Subcutaneous abdominal adipose tissue (tissue), 5 donors: ENCODE results near the gene ALG14.

Source experiments
- H3K27ac ChIP-seq: one replicate; pipeline ENCODE4 v1.7.0; 2013; ENCODE audit warnings: low read depth, mild to moderate bottlenecking, inconsistent platforms, low read length, moderate library complexity
- H3K27me3 ChIP-seq, 5 donors: one replicate each; pipeline ENCODE4 v1.7.0; 2013; ENCODE audit warnings: low read length in 5 of 5, inconsistent platforms in 1 of 5; ENCODE audit not compliant: control insufficient read depth in 5 of 5, insufficient read depth in 4 of 5
- H3K36me3 ChIP-seq, 5 donors: one replicate each; pipeline ENCODE4 v1.7.0; 2013; ENCODE audit warnings: low read length in 5 of 5; ENCODE audit not compliant: control insufficient read depth in 5 of 5, insufficient read depth in 5 of 5
- H3K4me1 ChIP-seq, 5 donors: one replicate each; pipeline ENCODE4 v1.7.0; 2013; ENCODE audit warnings: low read length in 5 of 5, mild to moderate bottlenecking in 3 of 5, moderate library complexity in 1 of 5; ENCODE audit not compliant: control insufficient read depth in 5 of 5, insufficient read depth in 5 of 5
- H3K4me3 ChIP-seq, 5 donors: one replicate each; pipeline ENCODE4 v1.7.0; 2013; ENCODE audit warnings: low read length in 5 of 5, low read depth in 1 of 5
- H3K9ac ChIP-seq, 5 donors: one replicate each; pipeline ENCODE4 v1.7.0; 2013; ENCODE audit warnings: low read length in 5 of 5, mild to moderate bottlenecking in 4 of 5, moderate library complexity in 3 of 5
- H3K9me3 ChIP-seq, 5 donors: one replicate each; pipeline ENCODE4 v1.7.0; 2013; ENCODE audit warnings: low read length in 5 of 5; ENCODE audit not compliant: control insufficient read depth in 5 of 5
- donor health status: healthy.
- donor health status: healthy.
- donor health status: healthy.
- donor health status: healthy.
- donor health status: healthy.

ALG14 gene

GRCh38 chr1:94980582-94981574 is 91.9 kb downstream of the ALG14 start:
- Histone ChIP-seq H3K4me1 (peaks cover 0 to 39% (median 7%) of the 10 kb centered on the region in 5 donors), H3K4me3 (no peak overlapping the region)

GRCh38 chr1:94979656-94980581 is 92.8 kb downstream of the ALG14 start:
- Histone ChIP-seq H3K36me3 (no peaks in the 10 kb centered on the region), H3K9me3 (no peaks in the 10 kb centered on the region), H3K4me3 (no peak overlapping the region), H3K9ac (no peak overlapping the region), H3K4me1 (peaks cover 0 to 39% (median 7%) of the 10 kb centered on the region in 5 donors), H3K27me3 (no peaks in the 10 kb centered on the region), H3K27ac (peak overlapping the region; percentile 8)

More at GRCh38 chr1:94980582-94981574, 91.9 kb downstream of the ALG14 start:
- Histone ChIP-seq H3K27me3 (no peaks in the 10 kb centered on the region), H3K27ac (peak overlapping the region; percentile 47), H3K36me3 (no peaks in the 10 kb centered on the region), H3K9me3 (no peaks in the 10 kb centered on the region), H3K9ac (no peak overlapping the region)

GRCh38 chr1:94979131-94979530 is 93.6 kb downstream of the ALG14 start:
- H3K36me3 ChIP-seq, result no peaks in the 10 kb centered on the region
- H3K4me1 ChIP-seq, result peaks cover 4 to 41% (median 11%) of the 10 kb centered on the region in 5 donors
- H3K27ac ChIP-seq, result no peak overlapping the region
- no peaks in the 10 kb centered on the region for H3K27me3 ChIP-seq
- H3K9me3 ChIP-seq, result no peaks in the 10 kb centered on the region
- H3K9ac ChIP-seq, result no peak overlapping the region
- no peak overlapping the region for H3K4me3 ChIP-seq

GRCh38 chr1:94978401-94978800 is 94.3 kb downstream of the ALG14 start:
- no peak overlapping the region for H3K9ac ChIP-seq
- peaks cover 4 to 40% (median 14%) of the 10 kb centered on the region in 5 donors for H3K4me1 ChIP-seq

DNA sequence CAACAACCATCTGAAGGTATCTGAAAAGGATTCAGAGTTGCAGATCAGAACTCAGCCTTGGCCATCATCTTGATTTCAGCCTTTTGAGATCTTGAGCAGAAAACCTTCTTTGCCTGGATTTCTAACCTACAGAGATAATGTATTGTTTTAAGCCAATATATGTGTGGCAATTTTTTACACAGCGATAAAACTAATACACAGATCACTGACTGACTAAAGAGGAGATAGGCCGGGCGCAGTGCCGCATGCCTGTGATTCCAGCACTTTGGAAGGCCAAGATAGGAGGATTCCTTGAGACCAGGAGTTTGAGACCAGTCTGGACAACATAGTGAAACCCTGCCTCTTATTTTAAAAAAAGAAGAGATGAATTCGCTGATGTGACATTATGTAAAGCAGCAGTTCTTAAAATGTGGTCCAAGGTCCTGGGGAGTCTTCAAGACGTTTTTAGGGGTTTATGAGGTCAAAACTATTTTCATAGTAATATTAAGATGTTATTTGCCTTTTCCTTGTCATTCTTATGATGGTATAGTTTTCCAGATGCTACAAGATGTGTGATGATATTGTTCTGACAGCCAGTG is 95.7 kb downstream of the ALG14 start:
- Histone ChIP-seq H3K27me3 (no peaks in the 10 kb centered on the region), H3K36me3 (no peaks in the 10 kb centered on the region), H3K9me3 (no peaks in the 10 kb centered on the region), H3K4me3 (no peak overlapping the region), H3K27ac (no peak overlapping the region), H3K9ac (no peak overlapping the region), H3K4me1 (peaks cover 0 to 29% (median 14%) of the 10 kb centered on the region in 5 donors)

More at GRCh38 chr1:94978401-94978800, 94.3 kb downstream of the ALG14 start:
- H3K4me3 ChIP-seq, result no peak overlapping the region
- H3K27ac ChIP-seq, result no peak overlapping the region
- no peaks in the 10 kb centered on the region for H3K27me3 ChIP-seq
- H3K36me3 ChIP-seq, result no peaks in the 10 kb centered on the region
- no peaks in the 10 kb centered on the region for H3K9me3 ChIP-seq

- Histone ChIP-seq H3K4me3 (no peak overlapping the region), H3K27ac (peak overlapping the region; percentile 63), H3K9me3 (no peaks in the 10 kb centered on the region), H3K27me3 (no peaks in the 10 kb centered on the region), H3K36me3 (no peaks in the 10 kb centered on the region), H3K9ac (no peak overlapping the region), H3K4me1 (peaks cover 2 to 19% (median 19%) of the 10 kb centered on the region in 5 donors)
Measured at GRCh38 chr1:94974824-94975223, 97.9 kb downstream of the ALG14 start.

DNA sequence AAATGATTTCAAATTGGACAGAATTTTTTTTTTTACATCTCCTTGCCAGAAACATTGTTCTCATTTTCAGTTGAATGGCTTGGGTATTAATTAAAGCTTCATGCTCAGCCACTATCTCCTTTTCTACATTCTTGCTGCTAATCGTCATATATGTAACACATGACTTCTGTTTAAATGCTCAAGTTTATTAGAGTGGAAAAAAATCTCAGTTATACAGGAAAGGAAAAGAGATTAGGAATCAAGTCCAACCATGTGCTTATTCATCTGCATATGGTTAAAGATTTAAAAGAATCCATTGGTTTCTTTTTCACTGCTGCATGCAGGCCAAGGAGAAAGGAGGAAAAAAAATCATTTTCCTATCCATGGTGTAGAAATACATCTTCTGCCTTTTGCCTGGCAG is 98.5 kb downstream of the ALG14 start:
- Histone ChIP-seq H3K27me3 (no peaks in the 10 kb centered on the region), H3K9me3 (no peaks in the 10 kb centered on the region), H3K36me3 (no peaks in the 10 kb centered on the region), H3K4me3 (no peak overlapping the region), H3K4me1 (peaks cover 2 to 19% (median 13%) of the 10 kb centered on the region in 5 donors), H3K9ac (no peak overlapping the region), H3K27ac (peak overlapping the region; percentile 63)

DNA sequence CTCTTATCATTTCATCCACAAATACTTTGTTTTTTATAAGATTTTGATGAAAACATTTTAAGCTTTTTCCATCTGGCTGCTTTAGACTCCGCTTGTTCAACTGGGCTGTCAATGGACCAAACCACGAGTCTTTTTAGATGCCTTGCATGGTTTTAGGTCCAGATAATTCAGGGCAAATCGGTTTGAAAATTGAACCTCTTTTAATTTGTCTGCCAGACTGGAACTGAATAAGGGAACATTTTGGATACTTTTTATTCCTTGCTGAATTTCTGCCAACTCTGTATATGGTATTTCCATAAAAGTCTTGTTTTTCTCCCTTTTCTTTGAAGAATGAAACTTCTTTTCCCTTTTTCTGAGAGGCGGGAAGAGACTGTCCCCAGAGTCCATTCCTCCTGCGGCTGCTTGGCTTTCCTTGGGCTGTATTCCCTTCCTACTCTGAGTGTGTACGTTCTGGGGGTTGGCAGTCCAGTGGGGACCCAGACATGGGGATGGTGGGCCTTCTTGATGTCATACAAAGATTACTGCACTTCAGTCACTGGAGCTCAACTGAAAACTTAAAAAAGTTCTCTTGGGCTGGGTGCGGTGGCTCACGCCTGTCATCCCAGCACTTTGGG is 99.3 kb downstream of the ALG14 start:
- no peaks in the 10 kb centered on the region for H3K27me3 ChIP-seq
- H3K9ac ChIP-seq, result no peak overlapping the region
- H3K4me3 ChIP-seq, result peak overlapping the region in 1 of 5 donors; percentile 35
- H3K27ac ChIP-seq, result peak overlapping the region; percentile 63
- no peaks in the 10 kb centered on the region for H3K9me3 ChIP-seq
- H3K36me3 ChIP-seq, result no peaks in the 10 kb centered on the region
- peaks cover 2 to 19% (median 13%) of the 10 kb centered on the region in 5 donors for H3K4me1 ChIP-seq

- Histone ChIP-seq H3K4me1 (peaks cover 2 to 19% (median 13%) of the 10 kb centered on the region in 5 donors), H3K27ac (no peak overlapping the region), H3K36me3 (no peaks in the 10 kb centered on the region), H3K27me3 (no peaks in the 10 kb centered on the region), H3K9ac (no peak overlapping the region), H3K4me3 (no peak overlapping the region), H3K9me3 (no peaks in the 10 kb centered on the region)
Measured at GRCh38 chr1:94971491-94971924, 101.2 kb downstream of the ALG14 start.
